GM12891 (cell line): ENCODE results near the gene ST14.

Experiments used
- DNase-seq: peaks from one replicate; pipeline ENCODE4 v3.0.0; 2011; ENCODE audit warnings: low spot score; ENCODE audit not compliant: insufficient read length
- FAIRE-seq: peaks from 2 replicates; lab custom pipeline; 2011; peaks lifted over from hg19 to GRCh38; lab: Jason Lieb, UNC
- PAX5 ChIP-seq: IDR thresholded peaks from 2 replicates; pipeline ENCODE4 v1.6.1; 2011; ENCODE audit warnings: low read length, moderate library complexity, mild to moderate bottlenecking; ENCODE audit not compliant: insufficient read depth, severe bottlenecking
- POLR2A ChIP-seq: IDR thresholded peaks from 2 replicates; pipeline ENCODE4 v1.6.1; 2011; ENCODE audit warnings: low read depth, low read length, control low read depth
- POLR2AphosphoS5 ChIP-seq: IDR thresholded peaks from 2 replicates; pipeline ENCODE4 v1.6.1; 2011; ENCODE audit warnings: low read depth, low read length, control low read depth
- POU2F2 ChIP-seq: IDR thresholded peaks from 2 replicates; pipeline ENCODE4 v1.6.1; 2011; ENCODE audit warnings: low read depth, mild to moderate bottlenecking, control low read depth, low read length, moderate library complexity
- SPI1 ChIP-seq: IDR thresholded peaks from 2 replicates; pipeline ENCODE4 v1.6.1; 2011; ENCODE audit warnings: low read depth, low read length, control low read depth
- TAF1 ChIP-seq: IDR thresholded peaks from 2 replicates; pipeline ENCODE4 v1.6.1; 2011; ENCODE audit warnings: low read depth, low read length, control low read depth

ST14 gene

GRCh38 chr11:130151196-130151595, 8.4 kb upstream of the ST14 start:
- peak; percentile 14; the same call in 1 of the 2 replicates for TF ChIP-seq SPI1
- TF ChIP-seq PAX5: no peak
- FAIRE-seq (no peak), DNase-seq (no peak)

- DNase-seq: no peak
- TF ChIP-seq TAF1 (no peak), SPI1 (peak; percentile 52)
- FAIRE-seq: peak; percentile 66
Observed at GRCh38 chr11:130156108-130157022, 3.2 kb upstream of the ST14 start.

- no peak for DNase-seq
- FAIRE-seq: no peak
- TF ChIP-seq PAX5 (no peak), POU2F2 (no peak), POLR2A (no peak), POLR2AphosphoS5 (no peak), TAF1 (no peak), SPI1 (no peak)
Observed at GRCh38 chr11:130157101-130157500, 2.5 kb upstream of the ST14 start.

- DNase-seq (no peak), FAIRE-seq (no peak)
- no peak for TF ChIP-seq TAF1
- TF ChIP-seq POLR2AphosphoS5: no peak
- no peak for TF ChIP-seq POU2F2
- TF ChIP-seq SPI1: no peak
- no peak for TF ChIP-seq PAX5
- no peak for TF ChIP-seq POLR2A
Observed at GRCh38 chr11:130157840-130158239, 1.7 kb upstream of the ST14 start.

- FAIRE-seq (no peak), DNase-seq (no peak)
- TF ChIP-seq SPI1 (no peak), PAX5 (no peak), TAF1 (no peak), POLR2A (no peak), POLR2AphosphoS5 (no peak), POU2F2 (no peak)
Observed at GRCh38 chr11:130159139-130159538, 443 bp upstream of the ST14 start.

- no peak for DNase-seq
- TF ChIP-seq POLR2AphosphoS5 (no peak), SPI1 (no peak), PAX5 (no peak), POLR2A (no peak), TAF1 (no peak), POU2F2 (no peak)
- FAIRE-seq: no peak
Observed at GRCh38 chr11:130160498-130161155, 1.0 kb downstream of the ST14 start.

- no peak for FAIRE-seq
- TF ChIP-seq POLR2AphosphoS5: no peak
- no peak for TF ChIP-seq PAX5
- TF ChIP-seq POLR2A: no peak
- no peak for TF ChIP-seq TAF1
- no peak for TF ChIP-seq POU2F2
- TF ChIP-seq SPI1: no peak
- no peak for DNase-seq
Observed at GRCh38 chr11:130161441-130162145, 2.0 kb downstream of the ST14 start.

GRCh38 chr11:130162733-130163132, 3.2 kb downstream of the ST14 start:
- FAIRE-seq (no peak), DNase-seq (no peak)
- no peak for TF ChIP-seq POLR2AphosphoS5

GRCh38 chr11:130163346-130164220, 4.0 kb downstream of the ST14 start:
- no peak for DNase-seq
- no peak for FAIRE-seq
- TF ChIP-seq PAX5 (no peak), POLR2A (no peak), TAF1 (no peak), SPI1 (no peak), POU2F2 (no peak), POLR2AphosphoS5 (no peak)
